HCT116 (cell line): ENCODE measurements around the gene KSR2. TPM values are rescaled to one million over a fixed set of nuclear protein-coding genes. Genes with fewer than 3 reads are reported as not detected.

Experiments
- ATAC-seq: fragments of 200-7000 bp; cut with Tn5 transposase; 2 replicates; pipeline ENCODE4 v1.9.1; 2020; ENCODE audit warnings: mild to moderate bottlenecking, moderate library complexity
- BruUV-seq: library from RNA; stranded (reverse); fragments of 400-500 nt; replicated peaks from 2 replicates; lab custom pipeline; 2021; lab: Mats Ljungman, UMichigan
- CTCF ChIA-PET: fragments of 300-600 bp; sonication (Branson Sonifier 250); formaldehyde crosslinking; loops from one replicate; lab custom pipeline; 2021; ENCODE audit warnings: antibody characterized with exemption; lab: Charles Lee
- POLR2A ChIA-PET: fragments of 300-600, 350-600 bp; sonication (Branson Sonifier 250); formaldehyde crosslinking; loops from one replicate; lab custom pipeline; 2021; ENCODE audit warnings: antibody characterized with exemption; lab: Charles Lee
- RAD21 ChIA-PET, 2 experiments: fragments of 300-600 bp; sonication (Branson Sonifier 250); formaldehyde crosslinking; loops; one replicate each; lab custom pipeline; 2023; ENCODE audit warnings: low total read pairs in 2 of 2; ENCODE audit not compliant: uncharacterized antibody in 2 of 2, unreplicated experiment in 2 of 2, low non-redundant PET in 1 of 2; lab: Charles Lee
- DNase-seq: peaks from one replicate; pipeline ENCODE4 v3.0.0-alpha.2; 2010; ENCODE audit warnings: low read depth, low spot score
- H2AFZ ChIP-seq: fragments of 200-600 bp; shearing (Covaris generic), sonication (generic); 2 replicates; pipeline ENCODE4 v1.6.1; 2017; ENCODE audit warnings: low read depth, mixed run types, mixed read lengths, antibody characterized with exemption, low read length; ENCODE audit not compliant: poor library complexity, severe bottlenecking
- H3K27ac ChIP-seq: 2 replicates; pipeline ENCODE4 v1.5.1; 2012; ENCODE audit warnings: low read depth, low read length
- H3K27me3 ChIP-seq: fragments of 200-600 bp; sonication (generic); 2 replicates; pipeline ENCODE4 v1.6.1; 2016; ENCODE audit warnings: mixed run types, low read length, mixed read lengths; ENCODE audit not compliant: insufficient read depth
- H3K36me3 ChIP-seq, 2 experiments: fragments of 200-500 bp in 1 of 2; fragments of 200-600 bp in 1 of 2; sonication (Bioruptor generic) in 1 of 2; sonication (generic) in 1 of 2; 2 replicates each; pipeline versions ENCODE4 v1.5.1 to v1.6.1; 2014 to 2016; ENCODE audit warnings: low read length in 2 of 2, inconsistent platforms in 1 of 2, mixed read lengths in 1 of 2, mixed run types in 1 of 2; ENCODE audit not compliant: insufficient read depth in 2 of 2, control insufficient read depth in 1 of 2
- H3K4me1 ChIP-seq, 2 experiments: fragments of 200-600 bp in 1 of 2; sonication (generic) in 1 of 2; 2 replicates each; pipeline versions ENCODE4 v1.5.1 to v1.6.1; 2012 to 2017; ENCODE audit warnings: low read length in 2 of 2, inconsistent platforms in 1 of 2, mild to moderate bottlenecking in 1 of 2, mixed read lengths in 1 of 2, mixed run types in 1 of 2, moderate library complexity in 1 of 2; ENCODE audit not compliant: insufficient read depth in 2 of 2, control insufficient read depth in 1 of 2
- H3K4me2 ChIP-seq: fragments of 200-600 bp; sonication (generic); 2 replicates; pipeline ENCODE4 v1.6.1; 2017; ENCODE audit warnings: mixed run types, low read length, mixed read lengths
- H3K4me3 ChIP-seq, 2 experiments: fragments of 200-600 bp in 1 of 2; sonication (generic) in 1 of 2; replicated peaks in 1 of 2; 2 replicates each; pipeline ENCODE4 v1.5.1; 2011 to 2016; ENCODE audit warnings: low read length in 2 of 2, control low read depth in 1 of 2, low read depth in 1 of 2, mild to moderate bottlenecking in 1 of 2, mixed read lengths in 1 of 2, mixed run types in 1 of 2
- H3K79me2 ChIP-seq: fragments of 200-600 bp; sonication (generic); 2 replicates; pipeline ENCODE4 v1.6.1; 2017; ENCODE audit warnings: mild to moderate bottlenecking, mixed run types, low read length, moderate library complexity, mixed read lengths; ENCODE audit not compliant: insufficient read depth
- H3K9ac ChIP-seq: fragments of 200-600 bp; sonication (generic); 2 replicates; pipeline ENCODE4 v1.6.1; 2016; ENCODE audit warnings: low read length, mixed read lengths
- H3K9me2 ChIP-seq: fragments of 200-600 bp; sonication (generic), shearing (Covaris generic); 2 replicates; pipeline ENCODE4 v1.6.1; 2017; ENCODE audit warnings: mixed run types, mild to moderate bottlenecking, moderate library complexity; ENCODE audit not compliant: insufficient read depth
- H3K9me3 ChIP-seq, 2 experiments: fragments of 200-500 bp in 1 of 2; fragments of 200-600 bp in 1 of 2; sonication (Bioruptor generic) in 1 of 2; sonication (generic) in 1 of 2; 2 replicates each; pipeline ENCODE4 v1.6.1; 2014 to 2017; ENCODE audit warnings: low read length in 2 of 2, mixed read lengths in 2 of 2, inconsistent platforms in 1 of 2, low read depth in 1 of 2, mild to moderate bottlenecking in 1 of 2, mixed run types in 1 of 2, moderate library complexity in 1 of 2; ENCODE audit not compliant: control insufficient read depth in 1 of 2, insufficient read depth in 1 of 2
- H4K20me1 ChIP-seq: fragments of 200-600 bp; sonication (generic), shearing (Covaris generic); 2 replicates; pipeline ENCODE4 v1.6.1; 2017; ENCODE audit warnings: mixed run types, mild to moderate bottlenecking, moderate library complexity; ENCODE audit not compliant: insufficient read depth
- CTCF ChIP-seq, 3 experiments: fragments of 200-600 bp in 1 of 3; sonication (generic) in 1 of 3; IDR thresholded peaks in 2 of 3; conservative IDR thresholded peaks in 1 of 3; 2 replicates each; pipeline ENCODE4 v1.5.1; 2012 to 2017; ENCODE audit warnings: low read depth in 2 of 3, low read length in 2 of 3, antibody characterized with exemption in 1 of 3, borderline replicate concordance in 1 of 3, control low read depth in 1 of 3, mild to moderate bottlenecking in 1 of 3, mixed read lengths in 1 of 3, mixed run types in 1 of 3, moderate library complexity in 1 of 3; ENCODE audit not compliant: insufficient read depth in 1 of 3
- EGR1 ChIP-seq: IDR thresholded peaks from 2 replicates; pipeline ENCODE4 v1.6.1; 2012; ENCODE audit warnings: low read depth
- ELF1 ChIP-seq: IDR thresholded peaks from 2 replicates; pipeline ENCODE4 v1.6.1; 2012; ENCODE audit warnings: low read depth, borderline replicate concordance
- EZH2 ChIP-seq: fragments of 200-600 bp; sonication (generic); IDR thresholded peaks from 2 replicates; pipeline ENCODE4 v1.6.1; 2017; ENCODE audit warnings: antibody characterized with exemption, mixed run types
- JUND ChIP-seq: IDR thresholded peaks from 2 replicates; pipeline ENCODE4 v1.6.1; 2012
- ZFX ChIP-seq: fragments of 450-650 bp; IDR thresholded peaks from 2 replicates; pipeline ENCODE4 v1.6.1; 2017
- intact Hi-C: fragments of 100-400 bp; cut with micrococcal nuclease; formaldehyde crosslinking; loops from 2 replicates; pipeline ENCODE4 v1.10.0; 2022
- total RNA-seq: library from RNA; stranded (reverse); gene quantifications from one replicate; pipeline ENCODE4 v1.2.1, GENCODE V29; 2021; ENCODE audit not compliant: unreplicated experiment
- TF ChIP-seq, protein P1 (sequence below): IDR thresholded peaks from 2 replicates; pipeline ENCODE4 v1.6.1; 2011; ENCODE audit warnings: mild to moderate bottlenecking, low read length, moderate library complexity; ENCODE audit not compliant: insufficient replicate concordance; ENCODE audit errors: extremely low read depth

KSR2 gene
- total RNA-seq, 1 experiment from 2014 or later, result 10.1 TPM

DNA sequence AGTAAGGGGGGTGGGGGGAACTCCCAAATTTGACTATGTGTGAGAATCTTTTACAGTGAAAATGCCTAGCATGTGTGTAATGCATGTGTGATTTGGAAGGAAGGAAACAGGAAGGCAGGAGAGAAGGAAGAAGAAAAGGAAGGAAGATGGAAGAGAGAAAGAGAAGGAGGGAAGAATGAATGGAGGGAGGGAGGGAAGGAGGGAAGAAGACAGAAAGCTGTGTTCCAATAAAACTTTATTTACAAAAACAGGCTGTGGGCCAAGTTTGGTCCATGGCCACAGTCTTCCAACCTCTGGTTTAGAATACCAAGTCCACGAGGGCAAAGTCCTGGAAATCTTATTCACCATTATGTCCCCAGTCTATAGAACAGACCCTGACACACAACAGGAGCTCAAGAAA lies 278.9 kb downstream of the KSR2 start:
- intact Hi-C loops, result no loop called here
- H3K4me2 ChIP-seq, result no peak overlapping the region

More for the DNA sequence above, 278.9 kb downstream of the KSR2 start:
- H3K9ac ChIP-seq, result no peak overlapping the region
- peaks cover 21% of the 10 kb centered on the region; the same call in 1 of the 2 replicates for H3K27me3 ChIP-seq
- H2AFZ ChIP-seq, result no peak overlapping the region
- no peaks in the 10 kb centered on the region for H3K36me3 ChIP-seq
- H3K9me3 ChIP-seq, result no peaks in the 10 kb centered on the region
- no peak overlapping the region for H3K27ac ChIP-seq
- ChIA-PET POLR2A (no interaction called here), CTCF (no interaction called here), RAD21 (no interaction called here)
- H3K4me1 ChIP-seq, result peaks cover 23 to 31% of the 10 kb centered on the region in 2 experiments
- ATAC-seq, result no peak
- H4K20me1 ChIP-seq, result peaks cover 3% of the 10 kb centered on the region; the same call in 1 of the 2 replicates
- no peak for DNase-seq
- TF ChIP-seq JUND (no peak), ELF1 (no peak), ZFX (no peak), EGR1 (no peak), EZH2 (no peak), CTCF (IDR thresholded peaks at IDR 0.05 in 2 of 3, conservative IDR thresholded peaks at IDR 0.05 in 1 of 3; ENCODE audit: borderline replicate concordance in 1 of 3, insufficient read depth in 1 of 3, low read depth in 2 of 3, low read length in 2 of 3) (no peak)
- TF ChIP-seq, protein P1, sequence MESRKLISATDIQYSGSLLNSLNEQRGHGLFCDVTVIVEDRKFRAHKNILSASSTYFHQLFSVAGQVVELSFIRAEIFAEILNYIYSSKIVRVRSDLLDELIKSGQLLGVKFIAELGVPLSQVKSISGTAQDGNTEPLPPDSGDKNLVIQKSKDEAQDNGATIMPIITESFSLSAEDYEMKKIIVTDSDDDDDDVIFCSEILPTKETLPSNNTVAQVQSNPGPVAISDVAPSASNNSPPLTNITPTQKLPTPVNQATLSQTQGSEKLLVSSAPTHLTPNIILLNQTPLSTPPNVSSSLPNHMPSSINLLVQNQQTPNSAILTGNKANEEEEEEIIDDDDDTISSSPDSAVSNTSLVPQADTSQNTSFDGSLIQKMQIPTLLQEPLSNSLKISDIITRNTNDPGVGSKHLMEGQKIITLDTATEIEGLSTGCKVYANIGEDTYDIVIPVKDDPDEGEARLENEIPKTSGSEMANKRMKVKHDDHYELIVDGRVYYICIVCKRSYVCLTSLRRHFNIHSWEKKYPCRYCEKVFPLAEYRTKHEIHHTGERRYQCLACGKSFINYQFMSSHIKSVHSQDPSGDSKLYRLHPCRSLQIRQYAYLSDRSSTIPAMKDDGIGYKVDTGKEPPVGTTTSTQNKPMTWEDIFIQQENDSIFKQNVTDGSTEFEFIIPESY, result no peak
- BruUV-seq, result no TSS peak
- no peak overlapping the region for H3K4me3 ChIP-seq
- no peaks in the 10 kb centered on the region for H3K79me2 ChIP-seq
- no peaks in the 10 kb centered on the region for H3K9me2 ChIP-seq
